NCI-H510A (cell line): ENCODE results near the gene CASP8.

Source experiments
- DNase-seq: peaks from one replicate; lab custom pipeline; 2025; lab: John Stamatoyannopoulos, UW

Gene CASP8

GRCh38 chr2:201242571-201243277 is 17.6 kb upstream of the CASP8 start:
- DNase-seq = no peak

GRCh38 chr2:201244829-201245228 is 15.5 kb upstream of the CASP8 start:
- no peak for DNase-seq

GRCh38 chr2:201246280-201246679 is 14.1 kb upstream of the CASP8 start:
- no peak for DNase-seq

- DNase-seq = no peak
Measured at GRCh38 chr2:201248288-201248844, 12.0 kb upstream of the CASP8 start.

- no peak for DNase-seq
Measured at GRCh38 chr2:201249889-201250288, 10.4 kb upstream of the CASP8 start.

- no peak for DNase-seq
Measured at GRCh38 chr2:201250741-201251140, 9.6 kb upstream of the CASP8 start.

GRCh38 chr2:201254081-201254730 is 6.1 kb upstream of the CASP8 start:
- no peak for DNase-seq

- no peak for DNase-seq
Measured at GRCh38 chr2:201255408-201256033, 4.8 kb upstream of the CASP8 start.

- no peak for DNase-seq
Measured at GRCh38 chr2:201256082-201256481, 4.3 kb upstream of the CASP8 start.

- DNase-seq = no peak
Measured at GRCh38 chr2:201257381-201257955, 2.9 kb upstream of the CASP8 start.

- peak; percentile 55 for DNase-seq
Measured at GRCh38 chr2:201257956-201258665, 2.2 kb upstream of the CASP8 start.

- no peak for DNase-seq
Measured at GRCh38 chr2:201258666-201259615, 1.4 kb upstream of the CASP8 start.

- DNase-seq = no peak
Measured at GRCh38 chr2:201261471-201261870, 1.1 kb downstream of the CASP8 start.

GRCh38 chr2:201261906-201262305 is 1.6 kb downstream of the CASP8 start:
- DNase-seq = no peak

GRCh38 chr2:201262718-201263117 is 2.4 kb downstream of the CASP8 start:
- DNase-seq = no peak

GRCh38 chr2:201263779-201264178 is 3.4 kb downstream of the CASP8 start:
- DNase-seq = no peak

- no peak for DNase-seq
Measured at GRCh38 chr2:201264472-201265173, 4.3 kb downstream of the CASP8 start.

- no peak for DNase-seq
Measured at GRCh38 chr2:201266629-201267028, 6.3 kb downstream of the CASP8 start.

GRCh38 chr2:201267278-201268030 is 7.1 kb downstream of the CASP8 start:
- DNase-seq = no peak
